Pancreas (tissue), 10 donors: Measurements from ENCODE around the gene IFNAR1. TPM values are rescaled to one million over a fixed set of nuclear protein-coding genes. Genes with fewer than 3 reads are reported as not detected.

ENCODE experiments used
- ATAC-seq, 4 donors: fragments of 200-7000 bp; cut with Tn5 transposase; one replicate each; pipeline versions ENCODE4 v1.8.0 to v1.9.1; 2020; ENCODE audit warnings: mild to moderate bottlenecking in 4 of 4, moderate library complexity in 4 of 4
- DNase-seq, 6 donors: peaks; one replicate each; pipeline ENCODE4 v3.0.0-alpha.2; 2020
- FAIRE-seq: peaks from 2 replicates; lab custom pipeline; 2012; peaks lifted over from hg19 to GRCh38; lab: Jason Lieb, UNC
- H3K27ac ChIP-seq, 4 donors: fragments of 200-600 bp; sonication (generic); 1 replicate in 3 of 4; 2 replicates in 1 of 4; pipeline versions ENCODE4 v1.5.0 to v1.8.0; 2020
- H3K27me3 ChIP-seq, 4 donors: fragments of 200-600 bp; one replicate each; pipeline ENCODE4 v1.8.0; 2021
- H3K36me3 ChIP-seq, 3 donors: fragments of 200-600 bp; sonication (generic) in 1 of 3; one replicate each; pipeline versions ENCODE4 v1.5.0 to v1.8.0; 2020 to 2021
- H3K4me1 ChIP-seq, 3 donors: fragments of 200-600 bp; one replicate each; pipeline ENCODE4 v1.8.0; 2021
- H3K4me3 ChIP-seq, 4 donors: fragments of 200-600 bp; sonication (generic) in 2 of 4; one replicate each; pipeline versions ENCODE4 v1.5.0 to v1.8.0; 2020 to 2021
- H3K9me3 ChIP-seq, 4 donors: fragments of 200-600 bp; one replicate each; pipeline ENCODE4 v1.8.0; 2021
- WGBS, 2 donors: extraction: QIAGEN DNeasy Blood & Tissue Kit; methylation state at CpG; one replicate each; pipeline ENCODE4 v1.1.7; 2013; 5-methylcytosine and 5-hydroxymethylcytosine counted together
- intact Hi-C, 3 donors: fragments of 100-400 bp; cut with DNase I; formaldehyde crosslinking; loops; one replicate each; pipeline versions ENCODE4 v1.11.1 to v1.14.2; 2022
- polyA plus RNA-seq, 2 donors: library from polyadenylated mRNA; stranded (reverse); fragments of 200-250 nt; gene quantifications; one replicate each; pipeline ENCODE4 v1.2.3, GENCODE V29; 2013
- total RNA-seq, 6 donors: library from RNA; stranded (reverse); fragmentation: NEBNext Ultra II Directional in 4 of 6; extraction: Animal tissue kit (Norgen Biotek cat#: 25700) in 4 of 6; gene quantifications; one replicate each; pipeline versions ENCODE4 v1.2.1 to v1.2.4, GENCODE V29; 2021 to 2023
- TF ChIP-seq, protein P1 (sequence below), 4 donors: fragments of 200-600 bp; sonication (generic) in 3 of 4; IDR thresholded peaks; one replicate each; pipeline versions ENCODE4 v1.5.0 to v1.8.0; 2021; ENCODE audit warnings: antibody characterized with exemption in 4 of 4
- donor health status: healthy with polysubstance abuse.
- donor health status: DM: no; HTN: no; CAD: no; lungs with moderate emphysema.
- donor health status: DM: no; HTN: no; CAD: no.
- donor health status: control.
- donor health status: control.
- donor health status: Bipolar disorder and iron deficiency.
- donor health status: DM: yes; HTN: yes; CAD: no.
- donor health status: DM: no; HTN: no; CAD: no.
- donor health status: DM: no; HTN: no; CAD: no.
- donor health status: DM: yes; HTN: yes; CAD: no.

The IFNAR1 gene
- total and polyA plus RNA-seq, 8 donors = 7.5 to 48.5 (median 23.1) TPM

GRCh38 chr21:33394260-33394659 lies 69.5 kb downstream of the IFNAR1 start:
- ATAC-seq = peak in 3 of 4 donors; percentile 28 to 74 (median 66)
- intact Hi-C loops = no loop called here
- H3K27me3 ChIP-seq = no peaks in the 10 kb centered on the region
- H3K36me3 ChIP-seq = no peaks in the 10 kb centered on the region
- no peak overlapping the region for H3K4me3 ChIP-seq
- 78 to 79% methylated on average over 7 to 8 of the region's 8 CpGs for WGBS, 2 donors
- FAIRE-seq = no peak
- peak in 1 of 6 donors; percentile 44 for DNase-seq
- H3K9me3 ChIP-seq = no peaks in the 10 kb centered on the region
- no peaks in the 10 kb centered on the region for H3K4me1 ChIP-seq
- H3K27ac ChIP-seq = no peak overlapping the region
- TF ChIP-seq, protein P1, sequence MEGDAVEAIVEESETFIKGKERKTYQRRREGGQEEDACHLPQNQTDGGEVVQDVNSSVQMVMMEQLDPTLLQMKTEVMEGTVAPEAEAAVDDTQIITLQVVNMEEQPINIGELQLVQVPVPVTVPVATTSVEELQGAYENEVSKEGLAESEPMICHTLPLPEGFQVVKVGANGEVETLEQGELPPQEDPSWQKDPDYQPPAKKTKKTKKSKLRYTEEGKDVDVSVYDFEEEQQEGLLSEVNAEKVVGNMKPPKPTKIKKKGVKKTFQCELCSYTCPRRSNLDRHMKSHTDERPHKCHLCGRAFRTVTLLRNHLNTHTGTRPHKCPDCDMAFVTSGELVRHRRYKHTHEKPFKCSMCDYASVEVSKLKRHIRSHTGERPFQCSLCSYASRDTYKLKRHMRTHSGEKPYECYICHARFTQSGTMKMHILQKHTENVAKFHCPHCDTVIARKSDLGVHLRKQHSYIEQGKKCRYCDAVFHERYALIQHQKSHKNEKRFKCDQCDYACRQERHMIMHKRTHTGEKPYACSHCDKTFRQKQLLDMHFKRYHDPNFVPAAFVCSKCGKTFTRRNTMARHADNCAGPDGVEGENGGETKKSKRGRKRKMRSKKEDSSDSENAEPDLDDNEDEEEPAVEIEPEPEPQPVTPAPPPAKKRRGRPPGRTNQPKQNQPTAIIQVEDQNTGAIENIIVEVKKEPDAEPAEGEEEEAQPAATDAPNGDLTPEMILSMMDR (IDR thresholded peaks at IDR 0.05) = no peak

GRCh38 chr21:33395891-33396331 lies 71.1 kb downstream of the IFNAR1 start:
- intact Hi-C loops = no loop called here
- ATAC-seq = peak in 1 of 4 donors; percentile 14
- no peak overlapping the region for H3K4me3 ChIP-seq
- TF ChIP-seq, protein P1 (IDR thresholded peaks at IDR 0.05) = no peak
- 65 to 77% methylated on average over 6 of the region's 6 CpGs for WGBS, 2 donors
- no peaks in the 10 kb centered on the region for H3K4me1 ChIP-seq
- H3K27me3 ChIP-seq = no peaks in the 10 kb centered on the region
- H3K27ac ChIP-seq = no peak overlapping the region
- no peaks in the 10 kb centered on the region for H3K36me3 ChIP-seq
- no peak for FAIRE-seq
- H3K9me3 ChIP-seq = no peaks in the 10 kb centered on the region
- DNase-seq = no peak

- no peaks in the 10 kb centered on the region for H3K9me3 ChIP-seq
- no peak overlapping the region for H3K27ac ChIP-seq
- H3K4me3 ChIP-seq = no peak overlapping the region
- intact Hi-C loops = no loop called here
- TF ChIP-seq, protein P1 (IDR thresholded peaks at IDR 0.05) = no peak
- ATAC-seq (no peak), FAIRE-seq (no peak), DNase-seq (no peak)
- H3K27me3 ChIP-seq = no peaks in the 10 kb centered on the region
- no peaks in the 10 kb centered on the region for H3K4me1 ChIP-seq
- WGBS, 2 donors = 80 to 86% methylated on average over 6 of the region's 6 CpGs
- no peaks in the 10 kb centered on the region for H3K36me3 ChIP-seq
Observed at GRCh38 chr21:33396436-33396835, 71.7 kb downstream of the IFNAR1 start.

DNA sequence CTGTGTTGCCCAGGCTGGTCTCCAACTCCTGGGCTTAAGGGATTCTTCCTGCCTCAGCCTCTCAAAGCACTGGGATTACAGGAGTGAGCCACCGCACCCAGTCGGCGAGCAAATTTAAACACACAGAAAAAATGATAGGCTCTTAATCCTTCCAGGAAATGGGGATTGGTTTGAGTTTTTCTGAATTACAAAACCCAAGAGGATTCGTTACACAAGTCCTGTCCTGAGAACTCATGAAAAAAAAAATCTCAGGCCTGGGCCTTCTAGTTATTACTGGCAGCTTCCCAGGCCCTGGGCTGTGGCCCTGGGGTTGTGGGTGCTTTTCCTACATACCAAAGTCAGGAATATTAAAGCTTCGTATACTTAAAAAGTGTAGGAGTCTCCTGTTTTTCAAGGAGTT lies 72.2 kb downstream of the IFNAR1 start:
- no peak overlapping the region for H3K27ac ChIP-seq
- no peak for FAIRE-seq

GRCh38 chr21:33397717-33398116 lies 72.9 kb downstream of the IFNAR1 start:
- Histone ChIP-seq H3K36me3 (no peaks in the 10 kb centered on the region), H3K4me3 (no peak overlapping the region), H3K4me1 (no peaks in the 10 kb centered on the region), H3K9me3 (no peaks in the 10 kb centered on the region), H3K27ac (no peak overlapping the region), H3K27me3 (no peaks in the 10 kb centered on the region)
- WGBS, 2 donors = 86 to 88% methylated on average over 3 of the region's 3 CpGs
- TF ChIP-seq, protein P1 (IDR thresholded peaks at IDR 0.05) = no peak
- ATAC-seq (no peak), FAIRE-seq (no peak), DNase-seq (no peak)
- intact Hi-C loops = no loop called here

More for the DNA sequence above, 72.2 kb downstream of the IFNAR1 start:
- TF ChIP-seq, protein P1 (IDR thresholded peaks at IDR 0.05) = no peak
- DNase-seq (no peak), ATAC-seq (no peak)
- Histone ChIP-seq H3K9me3 (no peaks in the 10 kb centered on the region), H3K4me3 (no peak overlapping the region), H3K4me1 (no peaks in the 10 kb centered on the region), H3K27me3 (no peaks in the 10 kb centered on the region), H3K36me3 (no peaks in the 10 kb centered on the region)
- intact Hi-C loops = no loop called here
- WGBS, 2 donors = 74 to 88% methylated on average over 5 of the region's 5 CpGs
